NCI-H146 (cell line): ENCODE results near the gene FLYWCH2.
"Not testable (repeated sequence)": the region's sequence is repeated elsewhere in the genome, so short reads cannot be mapped to it uniquely, and the experiment has no call there.

Experiments
- DNase-seq: peaks from one replicate; lab custom pipeline; 2025; lab: John Stamatoyannopoulos, UW

FLYWCH2 gene

GRCh38 chr16:2938206-2938605 lies 55.2 kb downstream of the FLYWCH2 start:
- peak; percentile 41 for DNase-seq

GRCh38 chr16:2939968-2940367 lies 57.0 kb downstream of the FLYWCH2 start:
- DNase-seq = no peak

GRCh38 chr16:2942045-2942444 lies 59.0 kb downstream of the FLYWCH2 start:
- no peak for DNase-seq

GRCh38 chr16:2943716-2944115 lies 60.7 kb downstream of the FLYWCH2 start:
- DNase-seq = not testable (repeated sequence)

GRCh38 chr16:2946649-2947048 lies 63.6 kb downstream of the FLYWCH2 start:
- DNase-seq = no peak
